Peyer's patch (tissue), 4 donors: Measurements from ENCODE around the gene PLCE1.

ENCODE experiments used
- POLR2A ChIP-seq, 2 donors: fragments of 450-650 bp; IDR thresholded peaks; one replicate each; pipeline ENCODE4 v1.5.1; 2017; ENCODE audit warnings: antibody characterized with exemption in 2 of 2, mild to moderate bottlenecking in 2 of 2, moderate library complexity in 2 of 2
- TF ChIP-seq, protein P1 (sequence below), 6 experiments: fragments of 450-650 bp in 4 of 6; fragments of 200-600 bp in 2 of 6; sonication (generic) in 1 of 6; IDR thresholded peaks; one replicate each; pipeline ENCODE4 v1.5.1; 2017 to 2019; ENCODE audit warnings: antibody characterized with exemption in 6 of 6, mild to moderate bottlenecking in 3 of 6, moderate library complexity in 1 of 6

DNA sequence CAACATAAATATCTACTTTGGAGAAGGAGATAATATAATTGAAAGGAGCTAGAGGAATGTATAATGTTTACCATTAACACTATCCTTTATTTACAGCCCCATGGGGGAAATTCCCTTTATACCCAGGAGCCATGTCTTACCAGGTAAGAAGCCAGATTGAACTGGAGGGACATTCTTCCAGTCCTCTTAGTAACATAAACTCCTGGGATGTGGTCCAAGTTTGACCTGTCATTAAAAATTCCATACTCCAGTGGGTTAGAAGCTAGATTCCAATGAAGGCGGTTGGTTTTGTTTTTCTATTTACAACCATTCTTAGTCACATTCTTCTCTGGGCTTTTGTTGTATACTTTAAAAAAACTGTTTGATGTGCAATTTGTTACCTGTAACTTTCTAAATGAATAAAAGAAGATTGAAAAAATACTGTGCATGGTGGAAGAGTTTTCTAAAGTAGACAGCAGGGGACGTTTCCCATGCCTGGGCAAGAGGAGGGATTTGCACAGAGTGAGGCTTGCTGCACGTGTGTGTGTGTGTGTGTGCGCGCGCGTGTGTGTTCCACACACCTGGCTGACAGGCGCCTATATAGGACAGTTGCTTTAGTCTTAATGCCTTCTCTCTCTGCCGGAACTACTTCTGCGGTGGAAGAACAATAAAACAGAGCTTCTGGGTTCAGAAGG, 2.0 kb downstream of the PLCE1 start:
- TF ChIP-seq, protein P1, sequence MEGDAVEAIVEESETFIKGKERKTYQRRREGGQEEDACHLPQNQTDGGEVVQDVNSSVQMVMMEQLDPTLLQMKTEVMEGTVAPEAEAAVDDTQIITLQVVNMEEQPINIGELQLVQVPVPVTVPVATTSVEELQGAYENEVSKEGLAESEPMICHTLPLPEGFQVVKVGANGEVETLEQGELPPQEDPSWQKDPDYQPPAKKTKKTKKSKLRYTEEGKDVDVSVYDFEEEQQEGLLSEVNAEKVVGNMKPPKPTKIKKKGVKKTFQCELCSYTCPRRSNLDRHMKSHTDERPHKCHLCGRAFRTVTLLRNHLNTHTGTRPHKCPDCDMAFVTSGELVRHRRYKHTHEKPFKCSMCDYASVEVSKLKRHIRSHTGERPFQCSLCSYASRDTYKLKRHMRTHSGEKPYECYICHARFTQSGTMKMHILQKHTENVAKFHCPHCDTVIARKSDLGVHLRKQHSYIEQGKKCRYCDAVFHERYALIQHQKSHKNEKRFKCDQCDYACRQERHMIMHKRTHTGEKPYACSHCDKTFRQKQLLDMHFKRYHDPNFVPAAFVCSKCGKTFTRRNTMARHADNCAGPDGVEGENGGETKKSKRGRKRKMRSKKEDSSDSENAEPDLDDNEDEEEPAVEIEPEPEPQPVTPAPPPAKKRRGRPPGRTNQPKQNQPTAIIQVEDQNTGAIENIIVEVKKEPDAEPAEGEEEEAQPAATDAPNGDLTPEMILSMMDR (IDR thresholded peaks at IDR 0.05), result no peak
- TF ChIP-seq POLR2A (IDR thresholded peaks at IDR 0.05), result no peak
